ENCODE results near the gene FKBP1A. TPM values are rescaled to one million over a fixed set of nuclear protein-coding genes. Genes with fewer than 3 reads are reported as not detected.

The FKBP1A gene
- polyA plus RNA-seq (2011; rRNA removed) = 476 and 549 TPM in 2 replicates
- 190 and 274 TPM in 2 replicates for polyA minus RNA-seq (2011; rRNA and poly(A)+ RNA removed)

- no peaks in the 10 kb centered on the region for H3K27me3 ChIP-seq (ENCODE audit: control insufficient read depth, insufficient read depth, low read length)
- CTCF ChIA-PET = interaction anchor here (1.0 to 1.5 kb wide), 4 partner anchors 14 to 180 kb away, joined by 3 read pairs; no protein-coding TSS in a partner anchor
- H3K4me3 ChIP-seq (ENCODE audit: low read depth, low read length) = peak within 1 kb of the TSS; percentile 79
- DNase-seq (ENCODE audit: low read depth) = peak; percentile 63
- no peaks in the 10 kb centered on the region for H3K36me3 ChIP-seq (ENCODE audit: control insufficient read depth, insufficient read depth, low read length)
- TF ChIP-seq, protein P1, sequence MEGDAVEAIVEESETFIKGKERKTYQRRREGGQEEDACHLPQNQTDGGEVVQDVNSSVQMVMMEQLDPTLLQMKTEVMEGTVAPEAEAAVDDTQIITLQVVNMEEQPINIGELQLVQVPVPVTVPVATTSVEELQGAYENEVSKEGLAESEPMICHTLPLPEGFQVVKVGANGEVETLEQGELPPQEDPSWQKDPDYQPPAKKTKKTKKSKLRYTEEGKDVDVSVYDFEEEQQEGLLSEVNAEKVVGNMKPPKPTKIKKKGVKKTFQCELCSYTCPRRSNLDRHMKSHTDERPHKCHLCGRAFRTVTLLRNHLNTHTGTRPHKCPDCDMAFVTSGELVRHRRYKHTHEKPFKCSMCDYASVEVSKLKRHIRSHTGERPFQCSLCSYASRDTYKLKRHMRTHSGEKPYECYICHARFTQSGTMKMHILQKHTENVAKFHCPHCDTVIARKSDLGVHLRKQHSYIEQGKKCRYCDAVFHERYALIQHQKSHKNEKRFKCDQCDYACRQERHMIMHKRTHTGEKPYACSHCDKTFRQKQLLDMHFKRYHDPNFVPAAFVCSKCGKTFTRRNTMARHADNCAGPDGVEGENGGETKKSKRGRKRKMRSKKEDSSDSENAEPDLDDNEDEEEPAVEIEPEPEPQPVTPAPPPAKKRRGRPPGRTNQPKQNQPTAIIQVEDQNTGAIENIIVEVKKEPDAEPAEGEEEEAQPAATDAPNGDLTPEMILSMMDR (IDR thresholded peaks at IDR 0.05; ENCODE audit: insufficient read depth, low read depth, low read length) = no peak
- POLR2A ChIA-PET = interaction anchor here (0.5 kb wide), 1 partner anchor 40 kb away, joined by 3 read pairs; no protein-coding TSS in a partner anchor
Observed at GRCh38 chr20:1392693-1393506, at the start of gene FKBP1A. FKBP1A (minus strand) TSS chr20:1393054; CDS start chr20:1392998, 56 bp downstream.

DNA sequence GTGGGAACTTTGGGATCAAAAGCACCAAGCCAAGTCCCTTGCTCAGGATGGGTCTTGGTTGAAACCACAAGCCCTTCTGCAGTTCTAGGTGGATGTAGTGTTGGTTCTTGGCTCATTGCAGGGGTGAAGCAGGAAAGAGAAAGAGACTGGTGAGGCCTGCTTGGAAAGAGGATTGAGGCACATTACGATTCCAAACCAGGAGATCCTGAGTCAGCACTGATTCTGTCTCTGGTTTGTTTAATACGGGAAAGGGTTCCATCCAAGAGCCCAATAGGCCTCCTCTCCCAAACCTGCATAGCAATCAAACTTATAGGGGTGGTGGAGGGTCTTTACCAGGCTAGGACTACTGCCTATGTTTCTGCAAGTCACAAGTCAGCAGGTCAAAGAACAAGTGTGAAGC, 49.5 kb upstream of the FKBP1A start:
- ChIA-PET CTCF (no interaction called here), POLR2A (no interaction called here)
- no peak for DNase-seq (ENCODE audit: low read depth)
- Histone ChIP-seq H3K27me3 (ENCODE audit: control insufficient read depth, insufficient read depth, low read length) (no peaks in the 10 kb centered on the region), H3K4me3 (ENCODE audit: low read depth, low read length) (no peak overlapping the region), H3K36me3 (ENCODE audit: control insufficient read depth, insufficient read depth, low read length) (peaks cover 24% of the 10 kb centered on the region)
- TF ChIP-seq, protein P1 (IDR thresholded peaks at IDR 0.05; ENCODE audit: insufficient read depth, low read depth, low read length) = no peak

DNA sequence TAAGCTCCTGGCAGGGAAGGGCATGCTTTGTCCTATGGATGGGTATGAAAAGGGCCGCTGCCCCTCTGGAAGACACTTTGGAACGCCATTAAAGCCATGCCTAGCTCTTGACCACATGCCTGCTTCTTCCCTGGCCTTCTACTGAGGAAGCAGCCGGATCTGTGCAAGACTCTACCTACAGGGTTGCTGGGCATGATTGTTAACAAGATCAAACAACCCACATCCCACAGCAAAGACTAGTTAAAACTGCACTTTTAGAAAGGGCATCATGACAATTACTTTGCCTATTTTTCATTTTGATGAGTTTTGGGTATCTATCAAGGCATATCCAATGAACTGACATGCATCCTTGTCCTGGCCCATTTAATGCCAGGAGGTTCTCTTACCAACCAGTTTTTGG, 48.3 kb upstream of the FKBP1A start:
- H3K4me3 ChIP-seq (ENCODE audit: low read depth, low read length) = no peak overlapping the region
- TF ChIP-seq, protein P1 (IDR thresholded peaks at IDR 0.05; ENCODE audit: insufficient read depth, low read depth, low read length) = no peak
- peaks cover 19% of the 10 kb centered on the region for H3K36me3 ChIP-seq (ENCODE audit: control insufficient read depth, insufficient read depth, low read length)
- DNase-seq (ENCODE audit: low read depth) = no peak
- H3K27me3 ChIP-seq (ENCODE audit: control insufficient read depth, insufficient read depth, low read length) = no peaks in the 10 kb centered on the region
- POLR2A ChIA-PET = no interaction called here
- CTCF ChIA-PET = interaction anchor here (0.7 to 5.1 kb wide), 4 partner anchors 25 to 130 kb away, joined by 3 to 66 read pairs (median 8); no protein-coding TSS in a partner anchor

GRCh38 chr20:1440024-1440423, 47.2 kb upstream of the FKBP1A start:
- Histone ChIP-seq H3K36me3 (ENCODE audit: control insufficient read depth, insufficient read depth, low read length) (peaks cover 15% of the 10 kb centered on the region), H3K4me3 (ENCODE audit: low read depth, low read length) (no peak overlapping the region), H3K27me3 (ENCODE audit: control insufficient read depth, insufficient read depth, low read length) (no peaks in the 10 kb centered on the region)
- CTCF ChIA-PET = interaction anchor here (1.2 to 5.1 kb wide), 4 partner anchors 28 to 128 kb away, joined by 3 to 66 read pairs (median 8); no protein-coding TSS in a partner anchor
- TF ChIP-seq, protein P1 (IDR thresholded peaks at IDR 0.05; ENCODE audit: insufficient read depth, low read depth, low read length) = peak; percentile 56
- no peak for DNase-seq (ENCODE audit: low read depth)
- POLR2A ChIA-PET = no interaction called here

GRCh38 chr20:1438361-1438760, 45.5 kb upstream of the FKBP1A start:
- DNase-seq (ENCODE audit: low read depth) = no peak
- Histone ChIP-seq H3K4me3 (ENCODE audit: low read depth, low read length) (no peak overlapping the region), H3K27me3 (ENCODE audit: control insufficient read depth, insufficient read depth, low read length) (no peaks in the 10 kb centered on the region), H3K36me3 (ENCODE audit: control insufficient read depth, insufficient read depth, low read length) (peaks cover 8% of the 10 kb centered on the region)
- TF ChIP-seq, protein P1 (IDR thresholded peaks at IDR 0.05; ENCODE audit: insufficient read depth, low read depth, low read length) = no peak
- ChIA-PET POLR2A (no interaction called here), CTCF (interaction anchor here (0.9 to 5.1 kb wide), 17 partner anchors 9 to 229 kb away, joined by 3 to 66 read pairs (median 5); partner anchors contain the start of gene SDCBP2)

Data from BJ (cell line).